HG03571 (cell line): ENCODE measurements around the gene ISY1.
"Not testable (repeated sequence)": the region's sequence is repeated elsewhere in the genome, so short reads cannot be mapped to it uniquely, and the experiment has no call there.

Experiments
- ATAC-seq: cut with Tn5 transposase; IDR thresholded peaks from one replicate; pipeline ENCODE4 v1.9.1; 2021; ENCODE audit not compliant: unreplicated experiment

ISY1 gene

GRCh38 chr3:129160891-129161859 is at the start of gene ISY1:
Gene ISY1, minus strand, starts transcription at chr3:129161063. Its CDS starts 88 bp downstream, at chr3:129160975.
- ATAC-seq = peak; percentile 81

- no peak for ATAC-seq
Measured at GRCh38 chr3:129207479-129207878, 46.6 kb upstream of the ISY1 start.

- ATAC-seq = no peak
Measured at GRCh38 chr3:129205109-129205832, 44.4 kb upstream of the ISY1 start.

GRCh38 chr3:129204473-129204872 is 43.6 kb upstream of the ISY1 start:
- no peak for ATAC-seq

GRCh38 chr3:129199366-129199765 is 38.5 kb upstream of the ISY1 start:
- ATAC-seq = no peak

- ATAC-seq = no peak
Measured at GRCh38 chr3:129197321-129197720, 36.5 kb upstream of the ISY1 start.

- ATAC-seq = no peak
Measured at GRCh38 chr3:129196601-129197000, 35.7 kb upstream of the ISY1 start.

- no peak for ATAC-seq
Measured at GRCh38 chr3:129195731-129196256, 34.9 kb upstream of the ISY1 start.

- not testable (repeated sequence) for ATAC-seq
Measured at GRCh38 chr3:129189793-129190192, 28.9 kb upstream of the ISY1 start.

GRCh38 chr3:129187857-129188256 is 27.0 kb upstream of the ISY1 start:
- ATAC-seq = no peak

GRCh38 chr3:129185783-129186182 is 24.9 kb upstream of the ISY1 start:
- ATAC-seq = no peak

- not testable (repeated sequence) for ATAC-seq
Measured at GRCh38 chr3:129184784-129185542, 24.1 kb upstream of the ISY1 start.

- no peak for ATAC-seq
Measured at GRCh38 chr3:129184396-129184657, 23.5 kb upstream of the ISY1 start.

- peak; percentile 91 for ATAC-seq
Measured at GRCh38 chr3:129183569-129184395, 22.9 kb upstream of the ISY1 start, which contains the start of gene CNBP. Gene CNBP, minus strand, starts transcription at chr3:129183896. Its CDS starts 12,139 bp downstream, at chr3:129171757.

GRCh38 chr3:129182390-129183185 is 21.7 kb upstream of the ISY1 start:
- no peak for ATAC-seq

GRCh38 chr3:129181819-129182218 is 21.0 kb upstream of the ISY1 start:
- ATAC-seq = no peak

- ATAC-seq = no peak
Measured at GRCh38 chr3:129180461-129180860, 19.6 kb upstream of the ISY1 start.

- ATAC-seq = no peak
Measured at GRCh38 chr3:129176051-129176450, 15.2 kb upstream of the ISY1 start.

GRCh38 chr3:129173725-129174124 is 12.9 kb upstream of the ISY1 start:
- no peak for ATAC-seq
